ENCODE measurements around the gene ZDHHC9. TPM values are rescaled to one million over a fixed set of nuclear protein-coding genes. Genes with fewer than 3 reads are reported as not detected.

Gene ZDHHC9
- total RNA-seq, 1 experiment from 2014 or later, result 60.8 TPM

DNA sequence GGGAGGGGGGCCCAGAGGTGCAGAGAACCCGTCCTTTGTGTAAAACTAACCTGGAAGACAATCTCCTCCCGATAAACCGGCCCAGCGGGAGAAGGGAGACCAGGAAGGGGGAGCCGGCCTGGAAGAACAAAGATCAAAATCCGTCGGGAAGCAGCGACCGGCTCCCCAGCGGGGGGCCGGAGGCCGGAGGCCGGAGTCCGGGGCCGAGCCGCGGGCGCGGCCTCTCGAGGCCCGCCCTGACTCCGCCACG lies 552 bp downstream of the ZDHHC9 start:
- peak overlapping the region; percentile 86 for H3K4me3 Mint-ChIP-seq (ENCODE audit: low read depth, unreplicated experiment)
- no peaks in the 10 kb centered on the region for H3K9me3 Mint-ChIP-seq (ENCODE audit: low read depth, unreplicated experiment)
- peaks cover 26% of the 10 kb centered on the region for H3K36me3 Mint-ChIP-seq (ENCODE audit: insufficient read depth, unreplicated experiment)
- no peak for DNase-seq
- CTCF ChIA-PET, result no interaction called here
- TF ChIP-seq, protein P1, sequence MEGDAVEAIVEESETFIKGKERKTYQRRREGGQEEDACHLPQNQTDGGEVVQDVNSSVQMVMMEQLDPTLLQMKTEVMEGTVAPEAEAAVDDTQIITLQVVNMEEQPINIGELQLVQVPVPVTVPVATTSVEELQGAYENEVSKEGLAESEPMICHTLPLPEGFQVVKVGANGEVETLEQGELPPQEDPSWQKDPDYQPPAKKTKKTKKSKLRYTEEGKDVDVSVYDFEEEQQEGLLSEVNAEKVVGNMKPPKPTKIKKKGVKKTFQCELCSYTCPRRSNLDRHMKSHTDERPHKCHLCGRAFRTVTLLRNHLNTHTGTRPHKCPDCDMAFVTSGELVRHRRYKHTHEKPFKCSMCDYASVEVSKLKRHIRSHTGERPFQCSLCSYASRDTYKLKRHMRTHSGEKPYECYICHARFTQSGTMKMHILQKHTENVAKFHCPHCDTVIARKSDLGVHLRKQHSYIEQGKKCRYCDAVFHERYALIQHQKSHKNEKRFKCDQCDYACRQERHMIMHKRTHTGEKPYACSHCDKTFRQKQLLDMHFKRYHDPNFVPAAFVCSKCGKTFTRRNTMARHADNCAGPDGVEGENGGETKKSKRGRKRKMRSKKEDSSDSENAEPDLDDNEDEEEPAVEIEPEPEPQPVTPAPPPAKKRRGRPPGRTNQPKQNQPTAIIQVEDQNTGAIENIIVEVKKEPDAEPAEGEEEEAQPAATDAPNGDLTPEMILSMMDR (IDR thresholded peaks at IDR 0.05; ENCODE audit: unreplicated experiment), result no peak
- H3K4me1 Mint-ChIP-seq (ENCODE audit: low read depth, unreplicated experiment), result peaks cover 48% of the 10 kb centered on the region
- no TSS peak for BruUV-seq (replicated peaks)
- intact Hi-C loops (cut with micrococcal nuclease; ENCODE audit: unreplicated experiment), result loop anchor here (2.0 kb wide), 1 partner anchor 34 kb away; no protein-coding TSS in a partner anchor
- no peaks in the 10 kb centered on the region for H3K27me3 Mint-ChIP-seq (ENCODE audit: unreplicated experiment)
- peak overlapping the region; percentile 84 for H3K27ac Mint-ChIP-seq (ENCODE audit: unreplicated experiment)

DNA sequence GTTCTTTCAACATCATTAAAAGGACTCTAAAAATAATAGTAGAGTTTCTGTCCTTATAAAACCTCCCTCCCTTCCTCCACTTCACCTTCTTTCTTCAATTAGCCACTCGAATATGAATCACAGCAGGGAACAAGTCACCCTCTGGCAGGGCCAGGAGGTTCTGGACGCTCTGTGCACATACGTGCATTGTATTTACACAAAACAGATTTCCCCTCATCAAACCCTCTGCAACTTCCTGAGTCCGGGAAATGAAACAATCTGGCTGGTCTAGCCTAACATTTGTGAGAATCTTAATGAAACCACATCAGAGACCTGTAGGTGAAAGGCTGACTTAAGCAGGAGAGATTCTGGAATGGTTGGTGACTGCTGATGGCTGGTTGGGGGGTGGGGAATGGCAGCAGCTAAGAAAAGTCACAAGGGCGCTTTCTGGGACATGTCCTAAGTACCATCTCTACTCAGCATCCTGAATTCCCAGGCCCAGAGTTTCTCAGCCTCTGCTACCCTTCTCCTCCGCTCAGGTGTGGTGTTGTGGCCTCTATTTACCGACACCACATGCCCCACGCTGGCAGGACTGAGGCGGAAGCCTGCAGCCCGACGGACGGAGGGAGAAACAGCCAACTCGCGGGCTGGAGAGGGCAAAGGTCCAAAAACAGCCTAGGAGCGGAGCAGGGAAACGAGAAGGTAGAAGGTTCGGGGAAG lies 1.0 kb downstream of the ZDHHC9 start:
- BruUV-seq (replicated peaks), result TSS peak; percentile 43
- CTCF ChIA-PET, result no interaction called here
- H3K9me3 Mint-ChIP-seq (ENCODE audit: low read depth, unreplicated experiment), result no peaks in the 10 kb centered on the region
- peaks cover 26% of the 10 kb centered on the region for H3K36me3 Mint-ChIP-seq (ENCODE audit: insufficient read depth, unreplicated experiment)
- H3K27ac Mint-ChIP-seq (ENCODE audit: unreplicated experiment), result peak overlapping the region; percentile 84
- peaks cover 48% of the 10 kb centered on the region for H3K4me1 Mint-ChIP-seq (ENCODE audit: low read depth, unreplicated experiment)
- TF ChIP-seq, protein P1 (IDR thresholded peaks at IDR 0.05; ENCODE audit: unreplicated experiment), result no peak
- peak; percentile 25 for DNase-seq
- intact Hi-C loops (cut with micrococcal nuclease; ENCODE audit: unreplicated experiment), result loop anchor here (2.0 kb wide), 1 partner anchor 34 kb away; no protein-coding TSS in a partner anchor
- no peaks in the 10 kb centered on the region for H3K27me3 Mint-ChIP-seq (ENCODE audit: unreplicated experiment)
- peak overlapping the region; percentile 86 for H3K4me3 Mint-ChIP-seq (ENCODE audit: low read depth, unreplicated experiment)

DNA sequence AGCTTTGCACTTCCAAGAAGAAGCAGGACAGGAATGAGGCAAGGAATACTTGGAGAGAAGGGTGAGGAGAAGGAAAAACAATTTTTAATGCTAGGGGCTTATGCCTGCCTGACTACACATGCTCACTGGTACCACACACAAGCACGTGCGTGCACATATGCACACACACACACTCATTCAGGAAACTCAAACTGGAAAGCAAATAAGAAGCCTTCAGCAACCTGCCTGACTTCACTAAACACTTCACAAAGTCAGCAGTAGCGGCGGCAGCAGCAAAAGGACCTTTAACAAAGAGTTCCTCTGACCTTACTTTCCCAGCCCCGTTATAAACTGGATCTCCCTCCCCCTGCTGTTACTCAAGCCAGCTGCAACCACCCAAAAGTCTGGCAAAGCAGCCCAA lies 3.3 kb downstream of the ZDHHC9 start:
- intact Hi-C loops (cut with micrococcal nuclease; ENCODE audit: unreplicated experiment), result no loop called here
- no peaks in the 10 kb centered on the region for H3K9me3 Mint-ChIP-seq (ENCODE audit: low read depth, unreplicated experiment)
- peaks cover 28% of the 10 kb centered on the region for H3K4me1 Mint-ChIP-seq (ENCODE audit: low read depth, unreplicated experiment)
- H3K27ac Mint-ChIP-seq (ENCODE audit: unreplicated experiment), result no peak overlapping the region
- no peaks in the 10 kb centered on the region for H3K27me3 Mint-ChIP-seq (ENCODE audit: unreplicated experiment)
- TF ChIP-seq, protein P1 (IDR thresholded peaks at IDR 0.05; ENCODE audit: unreplicated experiment), result no peak
- BruUV-seq (replicated peaks), result no TSS peak
- no peak overlapping the region for H3K4me3 Mint-ChIP-seq (ENCODE audit: low read depth, unreplicated experiment)
- no peak for DNase-seq
- CTCF ChIA-PET, result no interaction called here
- H3K36me3 Mint-ChIP-seq (ENCODE audit: insufficient read depth, unreplicated experiment), result peaks cover 21% of the 10 kb centered on the region

DNA sequence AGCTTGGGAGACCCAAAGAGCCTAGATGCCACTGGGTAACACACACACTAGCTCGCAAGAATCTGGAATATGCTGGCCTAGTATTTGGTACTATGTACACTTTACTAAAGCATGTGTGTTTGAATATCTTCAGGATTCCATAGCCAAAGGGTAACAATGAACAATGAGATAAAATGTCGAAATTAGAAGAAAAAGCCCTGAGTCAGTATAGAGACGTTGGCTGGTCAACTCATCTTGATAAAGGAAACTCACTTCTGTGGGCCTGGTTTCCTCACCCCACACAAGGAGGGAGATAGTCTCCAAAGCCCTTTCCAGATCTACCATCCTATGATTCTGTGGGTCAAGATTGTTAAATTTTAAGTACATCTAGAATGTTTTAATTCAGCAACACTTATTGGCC lies 6.9 kb downstream of the ZDHHC9 start:
- CTCF ChIA-PET, result no interaction called here
- intact Hi-C loops (cut with micrococcal nuclease; ENCODE audit: unreplicated experiment), result no loop called here
- BruUV-seq (replicated peaks), result no TSS peak
- H3K4me1 Mint-ChIP-seq (ENCODE audit: low read depth, unreplicated experiment), result peaks cover 34% of the 10 kb centered on the region
- no peaks in the 10 kb centered on the region for H3K36me3 Mint-ChIP-seq (ENCODE audit: insufficient read depth, unreplicated experiment)
- H3K27ac Mint-ChIP-seq (ENCODE audit: unreplicated experiment), result no peak overlapping the region
- H3K27me3 Mint-ChIP-seq (ENCODE audit: unreplicated experiment), result no peaks in the 10 kb centered on the region
- no peak overlapping the region for H3K4me3 Mint-ChIP-seq (ENCODE audit: low read depth, unreplicated experiment)
- no peaks in the 10 kb centered on the region for H3K9me3 Mint-ChIP-seq (ENCODE audit: low read depth, unreplicated experiment)
- no peak for DNase-seq
- TF ChIP-seq, protein P1 (IDR thresholded peaks at IDR 0.05; ENCODE audit: unreplicated experiment), result no peak

All from Calu3 (cell line).